GM21367 (cell line): ENCODE results near the gene C6orf89.
A peak's percentile ranks its signal among the peaks of the same experiment; 100 is the strongest.
"Not testable (repeated sequence)": the region's sequence is repeated elsewhere in the genome, so short reads cannot be mapped to it uniquely, and the experiment has no call there.

Experiments
- ATAC-seq: cut with Tn5 transposase; IDR thresholded peaks from one replicate; pipeline ENCODE4 v1.9.1; 2021; ENCODE audit not compliant: unreplicated experiment

C6orf89 gene

DNA sequence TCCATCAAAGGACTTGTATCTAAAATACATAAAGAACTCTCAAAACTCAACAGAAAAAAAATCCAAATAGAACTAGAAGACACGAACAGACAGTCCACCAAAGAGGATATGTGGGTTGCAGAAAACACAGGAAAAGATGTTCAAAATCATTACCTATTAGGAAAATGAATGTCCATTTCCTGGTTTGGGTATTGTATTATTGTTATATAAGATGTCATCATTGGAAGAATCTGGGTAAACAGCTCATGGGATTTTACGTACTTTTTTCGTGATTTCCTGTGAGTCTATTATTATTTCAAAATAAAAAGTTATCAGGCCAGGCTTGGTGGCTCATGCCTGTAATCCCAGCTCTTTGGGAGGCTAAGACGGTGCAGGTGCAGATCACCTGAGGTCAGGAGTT, 59.5 kb downstream of the C6orf89 start:
- no peak for ATAC-seq

DNA sequence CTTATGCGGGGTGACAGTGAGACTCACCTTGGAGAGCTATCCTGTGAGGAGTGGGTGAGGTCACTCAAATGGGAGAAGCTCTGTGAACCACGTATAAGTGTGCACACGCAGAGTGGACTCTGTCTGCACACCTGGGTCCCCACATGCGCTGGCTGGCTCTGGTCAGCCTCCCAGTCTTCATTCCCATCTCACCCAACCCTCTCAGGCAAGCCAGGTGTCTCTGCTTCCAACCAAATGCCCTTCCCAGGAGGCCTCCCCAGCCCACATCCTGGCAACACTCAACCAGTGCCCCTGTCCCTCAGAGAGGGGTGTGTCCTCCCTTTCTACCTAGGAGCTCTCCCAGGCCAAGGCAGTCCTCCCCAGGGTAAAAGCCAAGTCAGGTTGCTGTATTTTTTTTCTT, 60.8 kb downstream of the C6orf89 start:
- no peak for ATAC-seq

GRCh38 chr6:36947570-36948351, 62.0 kb downstream of the C6orf89 start:
- ATAC-seq, result no peak

DNA sequence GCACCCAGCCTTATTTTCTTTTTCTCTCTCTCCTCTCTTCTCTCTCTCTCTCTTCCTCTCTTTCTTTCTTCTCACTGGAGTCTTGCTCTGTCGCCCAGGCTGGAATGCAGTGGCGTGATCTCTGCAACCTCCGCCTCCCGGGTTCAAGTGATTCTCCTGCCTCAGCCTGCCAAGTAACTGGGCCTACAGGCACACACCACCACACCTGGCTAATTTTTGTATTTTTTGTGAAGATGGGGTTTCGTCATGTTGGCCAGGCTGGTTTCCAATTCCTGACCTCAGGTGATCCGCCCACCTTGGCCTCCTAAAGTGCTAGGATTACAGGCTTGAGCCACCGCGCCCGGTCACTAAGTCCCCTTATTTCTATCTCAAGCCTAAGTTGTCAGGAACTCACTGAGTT, 63.3 kb downstream of the C6orf89 start:
- ATAC-seq, result not testable (repeated sequence)

- no peak for ATAC-seq
These were observed 63.9 kb downstream of the C6orf89 start for GRCh38 chr6:36949636-36950035.

GRCh38 chr6:36953931-36954261, 68.1 kb downstream of the C6orf89 start:
- no peak for ATAC-seq

DNA sequence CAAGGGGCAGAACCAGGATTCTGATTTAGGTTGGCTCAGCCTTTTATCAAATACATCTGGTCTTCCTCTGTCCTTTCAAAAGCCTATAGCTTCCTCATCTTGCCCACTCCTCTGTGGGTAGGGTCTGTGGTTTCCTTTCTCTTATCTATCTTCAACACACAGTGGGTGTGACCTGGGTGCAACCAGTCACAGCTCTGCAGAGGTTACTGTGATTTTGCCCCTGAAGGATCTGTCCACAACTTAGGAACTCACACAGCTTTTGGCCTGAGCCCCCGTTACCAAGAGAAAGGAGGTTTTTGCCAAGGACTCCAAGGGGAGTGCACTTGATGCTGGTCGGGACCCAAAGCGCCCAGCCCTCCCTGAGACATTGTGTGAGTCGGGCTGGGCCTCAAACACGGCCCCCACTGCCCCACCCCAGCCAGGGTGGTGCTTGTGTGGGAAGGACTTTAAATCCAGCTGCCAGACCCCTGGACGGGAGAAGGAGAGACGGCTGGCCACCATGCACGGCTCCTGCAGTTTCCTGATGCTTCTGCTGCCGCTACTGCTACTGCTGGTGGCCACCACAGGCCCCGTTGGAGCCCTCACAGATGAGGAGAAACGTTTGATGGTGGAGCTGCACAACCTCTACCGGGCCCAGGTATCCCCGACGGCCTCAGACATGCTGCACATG, 68.6 kb downstream of the C6orf89 start, which contains the start of gene PI16:
Gene PI16, plus strand, starts transcription at position 477 of the 670 bp plus-strand sequence. Its CDS starts 23 bp downstream, at position 500.
- no peak for ATAC-seq

DNA sequence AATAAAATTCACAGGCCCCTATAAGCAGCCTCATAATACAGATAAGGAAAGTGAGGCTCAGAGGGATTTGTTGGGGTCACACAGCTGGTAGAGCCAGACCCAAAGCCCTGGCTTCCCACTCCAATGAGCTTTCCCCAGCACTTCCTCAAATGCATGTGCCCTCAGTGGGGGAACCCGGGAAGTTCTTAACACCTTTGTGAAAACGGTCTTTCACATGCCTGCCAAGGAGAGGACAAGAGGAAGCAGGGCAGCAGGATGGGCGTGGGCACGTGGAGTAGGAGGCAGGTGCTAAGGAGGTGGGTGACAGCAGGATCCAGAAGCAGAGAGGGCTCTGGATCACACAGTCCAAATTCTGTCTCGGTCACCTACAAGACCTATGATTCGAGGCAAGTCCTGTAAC, 69.4 kb downstream of the C6orf89 start:
- no peak for ATAC-seq

DNA sequence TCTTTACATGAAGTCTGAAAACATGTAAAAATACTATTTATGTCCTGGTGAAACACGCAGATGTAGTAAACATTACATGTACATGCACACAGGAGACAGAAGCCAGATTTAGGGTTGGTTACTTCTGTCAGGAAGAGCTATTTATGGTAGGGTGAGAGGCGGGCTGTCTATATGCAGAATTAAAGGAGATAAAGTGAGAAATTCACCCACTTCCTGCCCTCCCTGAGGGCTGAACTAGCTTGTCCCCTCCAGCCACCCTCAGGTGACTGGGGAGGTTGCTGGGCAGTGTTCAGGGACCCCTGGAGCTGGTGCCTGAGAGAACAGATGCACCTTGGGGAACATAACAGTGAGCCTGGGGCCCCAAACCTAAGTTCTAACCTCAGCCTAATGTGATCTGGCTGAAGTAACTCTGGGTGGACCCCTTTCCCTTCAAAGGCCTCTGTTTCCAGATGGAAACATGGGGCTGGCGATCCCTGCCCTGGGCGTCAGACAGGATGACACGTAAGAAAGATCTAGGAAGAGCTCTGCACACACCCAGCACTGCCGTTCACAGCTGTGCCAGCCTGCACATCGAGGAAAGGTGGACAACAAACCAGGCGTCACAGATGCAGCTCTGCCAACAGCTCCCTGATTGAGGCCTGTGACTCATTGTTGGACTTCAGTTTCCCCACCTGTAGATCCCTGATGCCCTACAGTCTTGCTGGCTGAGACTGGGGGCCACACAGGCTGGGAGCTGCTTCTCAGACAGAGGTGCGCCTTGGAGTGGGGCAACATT, 70.1 kb downstream of the C6orf89 start:
- ATAC-seq, result no peak

- no peak for ATAC-seq
These were observed 70.7 kb downstream of the C6orf89 start for GRCh38 chr6:36956446-36956820.

GRCh38 chr6:36957773-36958271, 72.1 kb downstream of the C6orf89 start:
- no peak for ATAC-seq

GRCh38 chr6:36958775-36959554, 73.2 kb downstream of the C6orf89 start:
- ATAC-seq, result no peak

DNA sequence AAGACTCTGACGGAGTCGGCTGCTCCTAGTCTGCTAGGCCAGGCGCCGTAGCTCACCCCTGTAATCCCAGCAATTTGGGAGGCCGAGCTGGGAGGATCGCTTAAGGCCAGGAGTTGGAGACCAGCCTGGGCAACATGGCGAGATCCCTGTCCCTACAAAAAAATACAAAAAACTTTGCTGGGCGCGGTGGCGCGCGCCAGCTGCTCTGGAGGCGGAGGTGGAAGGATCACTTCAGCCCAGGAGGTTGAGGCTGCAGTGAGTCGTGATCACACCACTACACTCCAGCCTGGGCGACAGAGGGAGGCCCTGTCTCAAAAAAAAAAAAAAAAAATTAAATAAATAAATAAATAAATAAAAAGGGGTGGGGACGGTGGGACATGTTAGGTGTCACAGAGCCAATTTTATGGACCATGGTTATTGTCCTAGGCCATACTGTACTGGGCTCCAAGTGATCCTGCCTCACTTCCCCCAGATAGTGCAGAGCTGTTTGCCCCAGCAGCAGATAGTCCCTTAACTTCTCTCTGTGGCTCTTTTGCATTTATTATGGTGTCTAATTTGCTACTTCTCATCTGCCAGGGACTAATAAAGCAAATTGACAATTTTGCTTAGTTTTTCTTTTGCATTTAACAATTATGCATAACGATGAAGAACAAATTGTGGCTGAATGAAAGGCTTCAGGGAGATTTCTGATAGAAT, 74.0 kb downstream of the C6orf89 start:
- ATAC-seq, result no peak

DNA sequence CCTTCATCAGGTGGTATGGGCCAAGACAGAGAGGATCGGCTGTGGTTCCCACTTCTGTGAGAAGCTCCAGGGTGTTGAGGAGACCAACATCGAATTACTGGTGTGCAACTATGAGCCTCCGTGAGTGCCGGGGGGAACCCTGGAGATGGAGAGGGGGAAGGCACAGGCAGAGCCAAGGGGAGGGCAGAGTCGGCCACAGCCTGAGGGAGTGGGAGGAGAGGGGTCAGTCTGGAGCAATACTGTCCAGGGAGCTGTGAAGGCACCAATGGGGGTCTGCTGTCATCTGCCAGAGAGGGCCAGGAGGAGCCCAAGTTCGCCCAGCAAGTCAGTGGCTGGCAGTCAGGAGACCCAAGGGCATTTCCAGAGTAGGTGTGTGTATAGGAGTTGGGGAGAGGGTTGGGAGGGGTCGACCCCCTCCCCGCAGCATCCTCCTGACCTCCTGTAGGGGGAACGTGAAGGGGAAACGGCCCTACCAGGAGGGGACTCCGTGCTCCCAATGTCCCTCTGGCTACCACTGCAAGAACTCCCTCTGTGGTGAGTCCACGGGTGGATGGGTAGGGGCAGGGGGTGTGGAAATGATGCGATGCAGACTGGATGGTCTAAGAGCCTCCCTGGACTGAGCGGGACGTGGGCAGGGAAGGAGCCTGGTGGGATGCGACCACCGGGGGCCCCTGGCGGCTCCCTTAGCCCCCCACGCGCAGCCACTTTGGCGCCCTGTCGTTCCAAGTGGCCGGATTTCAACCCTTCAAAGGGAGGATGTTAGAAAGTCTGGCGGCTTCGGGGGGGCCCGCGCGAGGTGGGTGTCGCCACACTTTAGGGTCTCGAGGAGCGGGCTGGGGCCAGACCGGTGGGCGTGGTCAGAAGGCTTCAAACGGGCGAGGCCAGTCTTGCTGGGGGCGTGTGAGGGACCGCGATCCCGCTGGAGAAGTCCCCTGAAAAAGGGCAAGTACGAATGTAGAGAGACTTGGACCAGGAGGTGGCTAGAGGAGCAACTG, 76.0 kb downstream of the C6orf89 start:
- ATAC-seq, result no peak

GRCh38 chr6:36962874-36963273, 77.1 kb downstream of the C6orf89 start:
- ATAC-seq, result peak; percentile 44

DNA sequence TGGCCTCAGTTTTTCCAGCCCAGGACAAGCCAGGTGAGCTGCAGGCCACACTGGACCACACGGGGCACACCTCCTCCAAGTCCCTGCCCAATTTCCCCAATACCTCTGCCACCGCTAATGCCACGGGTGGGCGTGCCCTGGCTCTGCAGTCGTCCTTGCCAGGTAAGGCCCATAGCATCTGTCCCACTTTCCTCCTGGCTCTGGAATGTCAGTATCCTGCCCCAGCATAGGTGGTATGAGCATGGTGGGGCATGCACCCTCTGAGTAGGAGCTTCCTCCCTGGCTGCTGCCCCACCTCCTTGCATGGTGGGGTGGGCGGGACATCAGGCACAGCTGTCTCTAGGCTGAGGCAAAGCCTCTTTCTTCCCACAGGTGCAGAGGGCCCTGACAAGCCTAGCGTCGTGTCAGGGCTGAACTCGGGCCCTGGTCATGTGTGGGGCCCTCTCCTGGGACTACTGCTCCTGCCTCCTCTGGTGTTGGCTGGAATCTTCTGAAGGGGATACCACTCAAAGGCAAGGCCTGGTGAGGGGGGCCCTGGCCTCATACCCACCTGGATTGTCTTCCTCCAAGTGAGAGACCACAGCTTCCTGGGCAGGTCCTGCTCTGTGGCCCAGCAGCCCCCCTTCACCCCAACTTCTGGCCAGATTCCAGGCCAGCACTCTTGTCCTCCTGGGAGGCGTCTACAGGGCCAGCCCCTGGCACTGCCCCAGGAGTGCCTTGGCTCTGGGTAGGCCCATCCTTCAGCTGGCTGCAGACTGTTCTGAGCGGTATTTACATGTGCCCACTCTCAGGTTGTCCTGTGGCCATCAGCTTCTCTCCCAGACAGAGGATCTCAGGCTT, 77.9 kb downstream of the C6orf89 start:
- ATAC-seq, result no peak

DNA sequence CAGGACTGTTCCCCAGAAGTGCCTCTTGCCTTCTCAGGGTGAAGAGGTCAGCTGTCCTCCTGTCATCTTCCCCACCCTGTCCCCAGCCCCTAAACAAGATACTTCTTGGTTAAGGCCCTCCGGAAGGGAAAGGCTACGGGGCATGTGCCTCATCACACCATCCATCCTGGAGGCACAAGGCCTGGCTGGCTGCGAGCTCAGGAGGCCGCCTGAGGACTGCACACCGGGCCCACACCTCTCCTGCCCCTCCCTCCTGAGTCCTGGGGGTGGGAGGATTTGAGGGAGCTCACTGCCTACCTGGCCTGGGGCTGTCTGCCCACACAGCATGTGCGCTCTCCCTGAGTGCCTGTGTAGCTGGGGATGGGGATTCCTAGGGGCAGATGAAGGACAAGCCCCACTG, 78.6 kb downstream of the C6orf89 start:
- ATAC-seq, result no peak

DNA sequence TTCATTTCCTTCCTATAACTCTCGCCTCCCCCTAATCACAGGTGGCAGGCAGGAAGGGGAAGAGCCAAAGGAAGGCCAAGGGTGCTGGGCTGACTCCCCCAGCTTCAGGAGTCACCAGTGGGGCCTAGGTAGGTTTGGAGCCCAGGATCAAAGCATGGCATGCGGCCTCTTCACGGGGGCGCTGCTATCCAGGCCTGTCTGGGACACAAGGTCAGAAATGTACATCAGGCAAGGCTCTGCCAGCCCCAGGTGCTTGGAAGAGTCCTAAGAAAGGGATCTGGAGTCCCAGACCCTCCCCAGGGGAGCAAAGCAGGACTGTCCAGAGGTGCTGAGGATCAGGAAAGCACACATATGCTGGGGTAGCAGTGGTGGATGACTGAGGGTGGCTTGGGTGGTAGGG, 79.2 kb downstream of the C6orf89 start:
- ATAC-seq, result no peak
